GM12891 (cell line): ENCODE measurements around the gene TMEM44.

Source experiments
- POLR2A ChIP-seq: IDR thresholded peaks from 2 replicates; pipeline ENCODE4 v1.6.1; 2011; ENCODE audit warnings: low read depth, low read length, control low read depth
- POU2F2 ChIP-seq: IDR thresholded peaks from 2 replicates; pipeline ENCODE4 v1.6.1; 2011; ENCODE audit warnings: low read depth, mild to moderate bottlenecking, control low read depth, low read length, moderate library complexity

DNA sequence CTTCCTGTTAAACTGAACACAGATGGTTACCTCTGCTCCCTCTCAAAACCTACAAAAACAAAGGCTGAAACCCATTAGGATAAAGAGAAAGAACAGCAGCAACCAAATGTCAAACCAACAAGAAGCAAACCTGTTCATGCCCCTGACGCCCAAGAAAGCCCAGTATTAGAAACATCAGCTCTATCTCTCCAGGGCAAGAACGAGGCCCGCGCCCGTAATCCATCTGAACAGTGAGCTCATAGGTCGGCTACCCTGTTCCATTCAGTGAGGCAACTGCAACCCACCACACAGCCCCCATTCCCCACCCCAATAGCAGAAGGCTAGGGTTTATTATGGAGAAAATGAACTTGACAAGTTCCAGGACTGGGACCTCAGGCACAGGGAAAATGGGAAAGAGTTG is 28.7 kb upstream of the TMEM44 start:
- TF ChIP-seq POLR2A: no peak
- no peak for TF ChIP-seq POU2F2
